ENCODE results near the gene TSEN2.

The TSEN2 gene

GRCh38 chr3:12549971-12550760 is 65.9 kb downstream of the TSEN2 start:
- H3K4me1 Mint-ChIP-seq (ENCODE audit: low read depth) = peaks cover 8% of the 10 kb centered on the region
- no peak overlapping the region for H3K4me3 Mint-ChIP-seq
- no peak for DNase-seq (ENCODE audit: low spot score)
- H3K27me3 Mint-ChIP-seq (ENCODE audit: low read depth) = peaks cover 25% of the 10 kb centered on the region
- no peaks in the 10 kb centered on the region for H3K36me3 Mint-ChIP-seq (ENCODE audit: low read depth)
- H3K27ac Mint-ChIP-seq = no peak overlapping the region
- no peaks in the 10 kb centered on the region for H3K9me3 Mint-ChIP-seq

- no peaks in the 10 kb centered on the region for H3K9me3 Mint-ChIP-seq
- H3K36me3 Mint-ChIP-seq (ENCODE audit: low read depth) = peaks cover 2% of the 10 kb centered on the region
- peak; percentile 13 for DNase-seq (ENCODE audit: low spot score)
- H3K4me1 Mint-ChIP-seq (ENCODE audit: low read depth) = peaks cover 29% of the 10 kb centered on the region
- H3K27ac Mint-ChIP-seq = no peak overlapping the region
- peaks cover 27% of the 10 kb centered on the region for H3K27me3 Mint-ChIP-seq (ENCODE audit: low read depth)
- peak overlapping the region; percentile 88 for H3K4me3 Mint-ChIP-seq
These were observed 69.7 kb downstream of the TSEN2 start for GRCh38 chr3:12553921-12554391.

DNA sequence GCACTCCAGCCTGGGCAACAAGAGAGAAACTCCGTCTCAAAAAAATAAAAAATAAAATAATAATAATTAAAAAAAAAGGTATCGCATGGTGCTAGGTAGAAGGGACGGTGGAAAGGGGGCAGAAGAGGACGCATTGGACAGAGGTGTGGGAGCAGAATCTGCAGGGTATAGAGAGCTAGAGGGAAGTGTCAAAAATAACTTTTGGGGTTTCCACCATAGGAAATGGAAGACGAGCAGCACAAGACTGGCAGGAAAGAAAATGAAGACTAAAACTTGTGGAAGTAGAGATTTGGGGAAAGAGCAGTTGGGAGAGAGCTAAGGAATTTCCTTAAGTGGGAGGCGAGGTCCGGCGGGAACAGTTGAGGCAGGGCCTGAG is 72.0 kb downstream of the TSEN2 start:
- peak overlapping the region; percentile 87 for H3K27ac Mint-ChIP-seq
- H3K9me3 Mint-ChIP-seq = no peaks in the 10 kb centered on the region
- peak; percentile 6 for DNase-seq (ENCODE audit: low spot score)
- peak overlapping the region; percentile 96 for H3K4me3 Mint-ChIP-seq
- H3K4me1 Mint-ChIP-seq (ENCODE audit: low read depth) = peaks cover 41% of the 10 kb centered on the region
- H3K27me3 Mint-ChIP-seq (ENCODE audit: low read depth) = peaks cover 21% of the 10 kb centered on the region
- H3K36me3 Mint-ChIP-seq (ENCODE audit: low read depth) = peaks cover 2% of the 10 kb centered on the region

GRCh38 chr3:12556690-12557472 is 72.6 kb downstream of the TSEN2 start, which contains the start of gene MKRN2:
TSS of gene MKRN2 (plus strand) at chr3:12557087. CDS start at chr3:12557151, 64 bp downstream.
- DNase-seq (ENCODE audit: low spot score) = peak; percentile 84
- Mint-ChIP-seq H3K36me3 (ENCODE audit: low read depth) (peaks cover 2% of the 10 kb centered on the region), H3K27ac (peak within 1 kb of the TSS; percentile 87), H3K27me3 (ENCODE audit: low read depth) (peaks cover 21% of the 10 kb centered on the region), H3K4me1 (ENCODE audit: low read depth) (peaks cover 41% of the 10 kb centered on the region), H3K9me3 (no peaks in the 10 kb centered on the region), H3K4me3 (peak within 1 kb of the TSS; percentile 96)

- peak overlapping the region; percentile 96 for H3K4me3 Mint-ChIP-seq
- peaks cover 2% of the 10 kb centered on the region for H3K36me3 Mint-ChIP-seq (ENCODE audit: low read depth)
- DNase-seq (ENCODE audit: low spot score) = no peak
- H3K27ac Mint-ChIP-seq = peak overlapping the region; percentile 73
- no peaks in the 10 kb centered on the region for H3K9me3 Mint-ChIP-seq
- peaks cover 42% of the 10 kb centered on the region for H3K4me1 Mint-ChIP-seq (ENCODE audit: low read depth)
- H3K27me3 Mint-ChIP-seq (ENCODE audit: low read depth) = peaks cover 21% of the 10 kb centered on the region
These were observed 73.3 kb downstream of the TSEN2 start for GRCh38 chr3:12557473-12558100.

DNA sequence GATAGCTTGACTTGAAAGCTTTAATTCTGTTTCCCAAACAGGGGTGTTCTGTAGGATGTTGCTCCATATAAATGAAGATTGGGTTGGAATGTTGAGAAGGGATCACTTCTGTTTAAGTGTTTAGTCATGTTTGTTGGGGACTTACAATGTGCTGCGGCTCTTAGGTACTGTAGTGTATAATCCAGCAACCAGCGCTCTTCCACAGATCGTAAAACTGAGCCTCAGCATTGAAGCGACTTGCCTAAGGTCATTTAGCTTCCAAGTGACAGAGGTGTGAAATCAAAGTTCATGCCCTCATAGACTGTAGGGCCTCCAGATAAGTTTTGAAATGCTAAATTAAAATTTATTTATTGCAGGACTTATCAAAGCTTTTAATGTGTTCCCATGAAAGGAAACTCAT is 74.4 kb downstream of the TSEN2 start:
- Mint-ChIP-seq H3K9me3 (no peaks in the 10 kb centered on the region), H3K27me3 (ENCODE audit: low read depth) (peaks cover 12% of the 10 kb centered on the region), H3K36me3 (ENCODE audit: low read depth) (peaks cover 2% of the 10 kb centered on the region), H3K27ac (no peak overlapping the region), H3K4me1 (ENCODE audit: low read depth) (peaks cover 40% of the 10 kb centered on the region), H3K4me3 (peak overlapping the region; percentile 96)
- no peak for DNase-seq (ENCODE audit: low spot score)

DNA sequence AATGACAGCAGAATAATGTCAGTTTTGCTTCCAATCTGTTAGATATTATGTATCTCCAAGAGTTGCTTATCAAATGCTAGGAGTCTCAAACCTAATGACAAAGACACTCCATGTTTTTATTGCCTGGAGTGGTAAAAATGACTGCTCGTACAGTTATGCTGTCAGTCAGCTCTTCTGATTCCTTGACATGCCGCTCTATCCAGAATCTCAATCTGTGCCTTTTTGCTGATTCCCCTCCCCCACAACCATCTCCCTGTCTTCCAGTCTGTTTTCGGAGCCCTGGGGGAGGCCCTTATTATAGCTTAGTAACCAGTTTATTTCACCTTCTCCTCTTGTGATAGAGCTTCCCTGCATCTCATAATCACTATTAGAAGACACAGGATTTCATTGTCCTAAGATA is 75.2 kb downstream of the TSEN2 start:
- H3K9me3 Mint-ChIP-seq = peaks cover 1% of the 10 kb centered on the region
- peak overlapping the region; percentile 35 for H3K4me3 Mint-ChIP-seq
- no peak for DNase-seq (ENCODE audit: low spot score)
- peaks cover 35% of the 10 kb centered on the region for H3K4me1 Mint-ChIP-seq (ENCODE audit: low read depth)
- peaks cover 3% of the 10 kb centered on the region for H3K36me3 Mint-ChIP-seq (ENCODE audit: low read depth)
- peaks cover 7% of the 10 kb centered on the region for H3K27me3 Mint-ChIP-seq (ENCODE audit: low read depth)
- H3K27ac Mint-ChIP-seq = no peak overlapping the region

DNA sequence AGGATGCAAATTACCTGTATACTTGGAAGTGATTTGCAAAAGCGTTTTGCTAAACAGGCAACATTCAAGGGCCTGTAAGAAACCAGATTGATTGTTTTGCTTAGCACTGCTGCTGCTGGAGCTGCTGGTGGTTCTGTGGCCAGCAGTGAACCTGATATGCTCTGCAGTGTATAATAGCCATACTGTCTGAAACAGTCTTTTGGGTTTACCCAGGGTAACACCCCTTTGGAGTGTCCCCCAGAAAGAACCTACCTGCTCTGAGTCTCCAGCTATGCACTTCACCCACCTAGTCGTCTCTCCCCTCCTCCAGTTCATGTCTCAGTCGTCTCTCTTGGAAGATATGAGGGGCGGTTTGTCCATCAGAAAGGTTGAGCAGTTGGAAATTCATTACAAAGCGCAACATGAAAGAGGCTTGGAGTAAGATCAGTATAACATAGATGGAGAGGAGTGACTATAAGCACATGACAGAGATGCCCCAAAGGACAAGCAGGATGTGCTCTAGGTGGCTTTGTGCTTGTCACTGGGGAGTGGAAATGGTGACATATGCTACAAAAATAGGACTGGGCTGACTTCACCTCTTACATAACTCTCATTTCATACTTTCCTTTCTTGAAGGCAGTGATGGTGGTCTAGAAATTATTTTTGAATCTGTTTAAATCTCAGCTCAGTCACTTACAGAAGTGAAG is 76.4 kb downstream of the TSEN2 start:
- DNase-seq (ENCODE audit: low spot score) = no peak
- Mint-ChIP-seq H3K4me1 (ENCODE audit: low read depth) (peaks cover 31% of the 10 kb centered on the region), H3K27ac (no peak overlapping the region), H3K9me3 (peaks cover 8% of the 10 kb centered on the region), H3K36me3 (ENCODE audit: low read depth) (peaks cover 11% of the 10 kb centered on the region), H3K27me3 (ENCODE audit: low read depth) (peaks cover 2% of the 10 kb centered on the region), H3K4me3 (no peak overlapping the region)

- H3K4me1 Mint-ChIP-seq (ENCODE audit: low read depth) = peaks cover 28% of the 10 kb centered on the region
- H3K4me3 Mint-ChIP-seq = no peak overlapping the region
- H3K27ac Mint-ChIP-seq = no peak overlapping the region
These were observed 77.1 kb downstream of the TSEN2 start for GRCh38 chr3:12561397-12561796.

GRCh38 chr3:12562451-12562850 is 78.2 kb downstream of the TSEN2 start:
- H3K9me3 Mint-ChIP-seq = peaks cover 19% of the 10 kb centered on the region
- peaks cover 26% of the 10 kb centered on the region for H3K4me1 Mint-ChIP-seq (ENCODE audit: low read depth)
- no peak overlapping the region for H3K27ac Mint-ChIP-seq
- H3K36me3 Mint-ChIP-seq (ENCODE audit: low read depth) = peaks cover 23% of the 10 kb centered on the region
- H3K4me3 Mint-ChIP-seq = no peak overlapping the region
- H3K27me3 Mint-ChIP-seq (ENCODE audit: low read depth) = no peaks in the 10 kb centered on the region
- DNase-seq (ENCODE audit: low spot score) = no peak

More at GRCh38 chr3:12561397-12561796, 77.1 kb downstream of the TSEN2 start:
- no peak for DNase-seq (ENCODE audit: low spot score)
- H3K36me3 Mint-ChIP-seq (ENCODE audit: low read depth) = peaks cover 17% of the 10 kb centered on the region
- H3K27me3 Mint-ChIP-seq (ENCODE audit: low read depth) = no peaks in the 10 kb centered on the region
- H3K9me3 Mint-ChIP-seq = peaks cover 13% of the 10 kb centered on the region

- no peak overlapping the region for H3K27ac Mint-ChIP-seq
- H3K9me3 Mint-ChIP-seq = peaks cover 19% of the 10 kb centered on the region
- H3K27me3 Mint-ChIP-seq (ENCODE audit: low read depth) = no peaks in the 10 kb centered on the region
- peaks cover 46% of the 10 kb centered on the region for H3K36me3 Mint-ChIP-seq (ENCODE audit: low read depth)
- no peak for DNase-seq (ENCODE audit: low spot score)
- no peak overlapping the region for H3K4me3 Mint-ChIP-seq
- H3K4me1 Mint-ChIP-seq (ENCODE audit: low read depth) = peaks cover 4% of the 10 kb centered on the region
These were observed 82.7 kb downstream of the TSEN2 start for GRCh38 chr3:12566976-12567375.

GRCh38 chr3:12568747-12569146 is 84.5 kb downstream of the TSEN2 start:
- Mint-ChIP-seq H3K9me3 (peaks cover 19% of the 10 kb centered on the region), H3K27ac (no peak overlapping the region), H3K4me1 (ENCODE audit: low read depth) (peaks cover 2% of the 10 kb centered on the region), H3K36me3 (ENCODE audit: low read depth) (peaks cover 56% of the 10 kb centered on the region), H3K4me3 (no peak overlapping the region), H3K27me3 (ENCODE audit: low read depth) (no peaks in the 10 kb centered on the region)
- DNase-seq (ENCODE audit: low spot score) = no peak

DNA sequence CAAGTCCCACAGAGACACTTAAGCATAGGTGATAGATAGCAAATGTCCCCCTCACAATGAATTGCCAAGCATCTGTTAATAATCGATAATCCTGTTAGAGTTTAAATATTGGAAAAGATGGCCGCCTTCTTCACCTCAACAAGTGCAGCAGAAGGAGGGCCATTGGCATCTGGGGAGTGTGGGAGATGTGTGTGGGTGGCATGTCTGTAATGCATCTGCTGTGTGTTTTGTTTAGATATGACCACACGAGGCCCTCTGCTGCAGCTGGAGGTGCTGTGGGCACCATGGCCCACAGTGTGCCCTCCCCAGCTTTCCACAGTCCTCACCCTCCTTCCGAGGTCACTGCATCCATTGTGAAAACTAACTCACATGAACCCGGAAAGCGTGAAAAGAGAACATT is 85.6 kb downstream of the TSEN2 start:
- no peak overlapping the region for H3K4me3 Mint-ChIP-seq
- no peak for DNase-seq (ENCODE audit: low spot score)
- no peaks in the 10 kb centered on the region for H3K27me3 Mint-ChIP-seq (ENCODE audit: low read depth)
- H3K27ac Mint-ChIP-seq = no peak overlapping the region
- peaks cover 15% of the 10 kb centered on the region for H3K9me3 Mint-ChIP-seq
- peaks cover 55% of the 10 kb centered on the region for H3K36me3 Mint-ChIP-seq (ENCODE audit: low read depth)
- peaks cover 2% of the 10 kb centered on the region for H3K4me1 Mint-ChIP-seq (ENCODE audit: low read depth)

Measured in T-helper 2 cell treated with Interferon-gamma antibody and Interleukin-4, amounts not matched to agents 5 μg/mL and 100 μg/mL, for 36 hours (primary cell).